K562 (cell line): ENCODE measurements around the gene GLI3. TPM values are rescaled to one million over a fixed set of nuclear protein-coding genes. Genes with fewer than 3 reads are reported as not detected.

ENCODE experiments used
- ATAC-seq: fragments of 200-7000 bp; cut with Tn5 transposase; 3 replicates; pipeline ENCODE4 v1.9.1; 2020; ENCODE audit warnings: moderate library complexity
- BruUV-seq: library from RNA; stranded (reverse); fragments of 400-500 nt; replicated peaks from 2 replicates; lab custom pipeline; 2021; lab: Mats Ljungman, UMichigan
- CTCF ChIA-PET: fragments of 300-600 bp; formaldehyde crosslinking; extraction: SDS; loops from one replicate; lab custom pipeline; 2021; ENCODE audit warnings: low intra/inter-chr PET ratio; lab: Yijun Ruan, JAX
- POLR2A ChIA-PET: fragments of 300-600, 350-650 bp; sonication (Branson Sonifier 250); formaldehyde crosslinking; extraction: SDS; loops from one replicate; lab custom pipeline; 2021; ENCODE audit warnings: antibody characterized with exemption, inconsistent platforms; lab: Yijun Ruan, JAX
- DNase-seq, 4 experiments: peaks; one replicate each; pipeline versions ENCODE4 v3.0.0 to v3.0.0-alpha.2; 2011 to 2018; ENCODE audit warnings: low spot score in 3 of 4, mixed read lengths in 3 of 4; ENCODE audit errors: extremely low read depth in 1 of 4
- FAIRE-seq: peaks from 2 replicates; lab custom pipeline; 2011; peaks lifted over from hg19 to GRCh38; lab: Jason Lieb, UNC
- H2AFZ ChIP-seq: 2 replicates; pipeline ENCODE4 v1.6.0; 2011; ENCODE audit warnings: low read depth, low read length, control low read depth, inconsistent platforms
- H3K27ac ChIP-seq: fragments of 200-600 bp; 3 replicates; pipeline ENCODE4 v1.8.0; 2011; ENCODE audit warnings: low read depth, mild to moderate bottlenecking, control low read depth, inconsistent platforms, low read length, moderate library complexity, mixed read lengths; ENCODE audit errors: extremely low read depth
- H3K27me3 ChIP-seq, 2 experiments: fragments of 300-600 bp in 1 of 2; 2 replicates in 1 of 2; 3 replicates in 1 of 2; pipeline versions ENCODE4 v1.6.0 to v1.8.0; 2011; ENCODE audit warnings: inconsistent platforms in 2 of 2, low read length in 2 of 2, mild to moderate bottlenecking in 1 of 2, mixed read lengths in 1 of 2, moderate library complexity in 1 of 2; ENCODE audit not compliant: control insufficient read depth in 2 of 2, insufficient read depth in 2 of 2
- H3K36me3 ChIP-seq: fragments of 300-600 bp; 3 replicates; pipeline ENCODE4 v1.8.0; 2011; ENCODE audit warnings: mild to moderate bottlenecking, low read length, inconsistent platforms; ENCODE audit not compliant: control insufficient read depth, insufficient read depth
- H3K4me1 ChIP-seq, 2 experiments: fragments of 200-600 bp in 1 of 2; replicated peaks in 1 of 2; 2 replicates in 1 of 2; 3 replicates in 1 of 2; pipeline versions ENCODE4 v1.5.1 to v1.8.0; 2011; ENCODE audit warnings: inconsistent platforms in 2 of 2, low read length in 2 of 2, mild to moderate bottlenecking in 1 of 2, mixed read lengths in 1 of 2, moderate library complexity in 1 of 2; ENCODE audit not compliant: control insufficient read depth in 2 of 2, insufficient read depth in 2 of 2
- H3K4me2 ChIP-seq: 2 replicates; pipeline ENCODE4 v1.6.1; 2011; ENCODE audit warnings: low read length, control low read depth, inconsistent platforms, mixed read lengths; ENCODE audit not compliant: insufficient read depth
- H3K4me3 ChIP-seq: fragments of 200-600 bp; sonication (generic), shearing (Covaris generic); 2 replicates; pipeline ENCODE4 v1.5.1; 2016; ENCODE audit warnings: control low read depth, inconsistent platforms
- H3K79me2 ChIP-seq: fragments of 200-600 bp; 3 replicates; pipeline ENCODE4 v1.8.0; 2011; ENCODE audit warnings: low read length, inconsistent platforms; ENCODE audit not compliant: control insufficient read depth, insufficient read depth
- H3K9ac ChIP-seq, 2 experiments: 2 replicates each; pipeline versions ENCODE4 v1.6.0 to v1.6.1; 2011; ENCODE audit warnings: low read depth in 2 of 2, low read length in 2 of 2, control low read depth in 1 of 2, inconsistent platforms in 1 of 2, mild to moderate bottlenecking in 1 of 2, mixed read lengths in 1 of 2; ENCODE audit not compliant: insufficient read depth in 1 of 2
- H3K9me1 ChIP-seq: one replicate; pipeline ENCODE4 v1.6.0; 2011; ENCODE audit warnings: inconsistent platforms, mild to moderate bottlenecking, low read length, moderate library complexity; ENCODE audit not compliant: control insufficient read depth, insufficient read depth
- H3K9me3 ChIP-seq: replicated peaks from 2 replicates; pipeline ENCODE4 v1.5.1; 2011; ENCODE audit warnings: low read depth, low read length, inconsistent platforms; ENCODE audit not compliant: control insufficient read depth, insufficient read depth
- H4K20me1 ChIP-seq: replicated peaks from 2 replicates; pipeline ENCODE4 v1.6.1; 2011; ENCODE audit warnings: low read length, inconsistent platforms, mixed read lengths; ENCODE audit not compliant: control insufficient read depth, insufficient read depth
- ARID3A ChIP-seq: IDR thresholded peaks from 2 replicates; pipeline ENCODE4 v1.6.1; 2012; ENCODE audit warnings: low read depth, low read length, improper control_type of control experiment, borderline replicate concordance
- BCL6 ChIP-seq: fragments of 250-450 bp; sonication (Bioruptor Pico); IDR thresholded peaks from 2 replicates; pipeline ENCODE4 v1.4.0; 2020
- CHD2 ChIP-seq: IDR thresholded peaks from 2 replicates; pipeline ENCODE4 v1.6.1; 2011; ENCODE audit warnings: low read depth, low read length
- FOXJ2 ChIP-seq: fragments of 200-800 bp; sonication (Bioruptor generic); IDR thresholded peaks from 2 replicates; pipeline ENCODE4 v1.6.1; 2016; ENCODE audit warnings: missing genetic modification characterization, missing compliant biosample characterization
- FOXJ3 ChIP-seq: sonication (generic); formaldehyde crosslinking; IDR thresholded peaks from 2 replicates; pipeline ENCODE4 v1.4.0; 2020; ENCODE audit warnings: mild to moderate bottlenecking, missing genetic modification reagents
- GTF2F1 ChIP-seq: IDR thresholded peaks from 2 replicates; pipeline ENCODE4 v1.6.1; 2011; ENCODE audit warnings: low read depth, low read length, improper control_type of control experiment
- MAFF ChIP-seq: IDR thresholded peaks from 2 replicates; pipeline ENCODE4 v1.6.1; 2012; ENCODE audit warnings: low read length, improper control_type of control experiment
- NFIC ChIP-seq: fragments of 450-650 bp; IDR thresholded peaks from 2 replicates; pipeline ENCODE4 v1.6.1; 2017; ENCODE audit warnings: mild to moderate bottlenecking, inconsistent platforms
- POLR2G ChIP-seq: fragments of 200-400 bp; formaldehyde crosslinking; IDR thresholded peaks from 2 replicates; pipeline ENCODE4 v1.6.1; 2017; ENCODE audit warnings: low read depth, mild to moderate bottlenecking, antibody characterized with exemption, low read length, moderate library complexity
- SUPT5H ChIP-seq: fragments of 450-650 bp; IDR thresholded peaks from 2 replicates; pipeline ENCODE4 v1.6.1; 2016
- TCF7L2 ChIP-seq: fragments of 150-350 bp; IDR thresholded peaks from 2 replicates; pipeline ENCODE4 v1.6.1; 2016; ENCODE audit warnings: low read depth, mild to moderate bottlenecking, low read length, moderate library complexity
- TOE1 ChIP-seq, 2 experiments: fragments of 450-650 bp in 1 of 2; sonication (generic) in 1 of 2; formaldehyde crosslinking in 1 of 2; IDR thresholded peaks; 2 replicates each; pipeline versions ENCODE4 v1.7.1 to v1.8.0; 2016 to 2022; ENCODE audit warnings: borderline replicate concordance in 2 of 2, mild to moderate bottlenecking in 2 of 2, antibody characterized with exemption in 1 of 2, inconsistent platforms in 1 of 2, low read depth in 1 of 2, missing genetic modification reagents in 1 of 2, moderate library complexity in 1 of 2
- USF2 ChIP-seq: sonication (generic); formaldehyde crosslinking; IDR thresholded peaks from 2 replicates; pipeline ENCODE4 v1.5.0; 2020; ENCODE audit warnings: missing genetic modification reagents
- VEZF1 ChIP-seq: fragments of 200-800 bp; sonication (Bioruptor generic); IDR thresholded peaks from 2 replicates; pipeline ENCODE4 v1.6.1; 2017; ENCODE audit warnings: missing genetic modification characterization, missing compliant biosample characterization
- ZNF512 ChIP-seq: IDR thresholded peaks from 2 replicates; pipeline ENCODE4 v1.6.1; 2016; ENCODE audit warnings: missing genetic modification characterization, missing compliant biosample characterization
- WGBS: fragments of 100-300 bp; shearing (Covaris generic); methylation state at CpG from one replicate; pipeline ENCODE4 v1.1.6; 2016; ENCODE audit warnings: low coverage, mixed read lengths; ENCODE audit not compliant: insufficient coverage; ENCODE audit errors: missing lambda C conversion rate; 5-methylcytosine and 5-hydroxymethylcytosine counted together
- in situ Hi-C: fragments of 300-500 bp; cut with MboI; formaldehyde crosslinking; loops from 4 replicates; pipeline ENCODE4 v1.15.0; 2018; ENCODE audit warnings: inconsistent platforms, mixed read lengths
- intact Hi-C: fragments of 100-400 bp; cut with micrococcal nuclease; formaldehyde crosslinking; loops from 2 replicates; pipeline ENCODE4 v1.14.2; 2022
- polyA plus RNA-seq, 8 experiments: library from polyadenylated mRNA; depleted of rRNA in 4 of 8; stranded (reverse) in 5 of 8; unstranded in 3 of 8; fragments of >200 nt; fragmentation: Nextera tagmentation in 2 of 8; fragmentation: Illumina TruSeq in 1 of 8; extraction: Ambion mirVana in 2 of 8; extraction: Trizol in 1 of 8; gene quantifications; 2 replicates each; pipeline versions ENCODE4 v1.2.1 to v1.2.3, GENCODE V29; 2011 to 2014; ENCODE audit warnings: inconsistent platforms in 1 of 8, missing spikeins in 1 of 8
- total RNA-seq, 7 experiments: library from RNA; depleted of rRNA in 6 of 7; stranded (reverse); fragments of >200 nt in 6 of 7; fragmentation: Illumina TruSeq in 2 of 7; extraction: Trizol in 2 of 7; gene quantifications; 2 replicates each; pipeline versions ENCODE4 v1.2.1 to v1.2.3, GENCODE V29; 2011 to 2021; ENCODE audit warnings: low replicate concordance in 1 of 7

The GLI3 gene
- total and polyA plus RNA-seq, 9 of the 15 experiments (the other 6 are each of a cell fraction or from before 2014, with no cell fraction given), result 0.01 to 0.18 (median 0.07) TPM; not detected in 6

GRCh38 chr7:41978858-41979257, 258.2 kb downstream of the GLI3 start:
- H4K20me1 ChIP-seq, result no peaks in the 10 kb centered on the region; the same call in 1 of the 2 replicates
- DNase-seq (no peak), ATAC-seq (no peak), FAIRE-seq (no peak)
- H3K36me3 ChIP-seq, result no peaks in the 10 kb centered on the region
- in situ Hi-C loops, result no loop called here
- H3K27me3 ChIP-seq, result no peaks in the 10 kb centered on the region; a peak in 1 of 5 replicates
- POLR2A ChIA-PET, result no interaction called here
- H3K4me2 ChIP-seq, result no peak overlapping the region
- no peaks in the 10 kb centered on the region for H3K4me1 ChIP-seq
- H3K27ac ChIP-seq, result no peak overlapping the region
- intact Hi-C loops, result no loop called here
- no peak overlapping the region for H2AFZ ChIP-seq
- H3K9ac ChIP-seq, result no peak overlapping the region
- WGBS, result 0% methylated on average over 4 of the region's 4 CpGs
- H3K9me3 ChIP-seq, result no peaks in the 10 kb centered on the region
- no peaks in the 10 kb centered on the region for H3K79me2 ChIP-seq
- BruUV-seq, result no TSS peak
- H3K9me1 ChIP-seq, result no peaks in the 10 kb centered on the region
- no peak overlapping the region for H3K4me3 ChIP-seq
- CTCF ChIA-PET, result interaction anchor here (0.5 kb wide), 1 partner anchor 17 kb away, joined by 4 read pairs; no protein-coding TSS in a partner anchor
- TF ChIP-seq USF2 (CRISPR knock-in tag) (no peak), CHD2 (no peak), FOXJ2 (tag) (no peak), TCF7L2 (no peak), TOE1 (IDR thresholded peaks at IDR 0.05; ENCODE audit: borderline replicate concordance) (no peak), TOE1 (CRISPR knock-in tag; IDR thresholded peaks at IDR 0.05; ENCODE audit: borderline replicate concordance, low read depth) (no peak), ARID3A (no peak), SUPT5H (no peak), NFIC (no peak), POLR2G (no peak), BCL6 (CRISPR knock-in tag) (no peak), VEZF1 (CRISPR knock-in tag) (no peak), ZNF512 (no peak), GTF2F1 (no peak), FOXJ3 (CRISPR knock-in tag) (no peak), MAFF (no peak)
